Measurements from ENCODE around the gene ARAP1.

The ARAP1 gene

DNA sequence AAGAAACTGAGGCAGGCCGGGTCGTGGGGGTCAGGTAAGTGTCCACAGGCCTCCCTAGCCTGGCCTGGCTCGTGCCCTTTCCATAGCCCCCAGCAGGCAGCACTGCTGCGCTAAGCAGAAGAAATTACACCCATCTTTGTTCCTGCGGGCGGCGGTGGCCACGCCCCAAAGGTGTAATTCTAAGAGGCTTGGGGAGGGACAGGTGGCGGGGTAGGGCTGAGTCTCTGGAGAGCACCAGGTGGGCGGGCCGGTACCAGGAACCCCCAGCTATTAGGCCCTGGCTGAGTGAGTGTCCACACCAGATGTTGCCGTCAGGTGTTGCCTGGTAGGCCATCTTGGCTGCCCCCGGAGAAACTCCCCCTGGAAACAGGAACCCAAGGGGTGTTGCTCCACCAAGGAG is 12.3 kb upstream of the ARAP1 start:
- in situ Hi-C loops (cut with HindIII; ENCODE audit: low sequenced_read_pairs) = no loop called here

DNA sequence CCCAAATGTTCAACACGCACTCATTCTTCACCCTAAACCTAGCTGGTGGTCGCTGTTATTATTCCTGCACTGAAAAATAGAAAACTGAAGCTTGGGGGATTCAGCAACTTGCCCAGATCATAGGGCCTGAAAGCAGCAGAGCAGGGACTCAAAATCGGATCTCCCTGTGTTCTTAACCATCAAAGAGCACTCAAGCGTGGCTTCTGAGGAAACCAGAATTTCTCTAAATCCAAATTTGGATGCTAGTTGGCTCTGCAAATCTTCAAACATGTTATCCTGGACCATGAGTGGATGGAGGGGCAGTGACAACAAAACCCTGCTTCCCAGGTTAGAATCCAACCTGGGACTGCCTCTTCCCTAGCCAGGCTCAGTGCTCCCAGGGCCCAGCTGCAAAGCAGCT is 11.6 kb upstream of the ARAP1 start:
- in situ Hi-C loops (cut with HindIII; ENCODE audit: low sequenced_read_pairs) = no loop called here

DNA sequence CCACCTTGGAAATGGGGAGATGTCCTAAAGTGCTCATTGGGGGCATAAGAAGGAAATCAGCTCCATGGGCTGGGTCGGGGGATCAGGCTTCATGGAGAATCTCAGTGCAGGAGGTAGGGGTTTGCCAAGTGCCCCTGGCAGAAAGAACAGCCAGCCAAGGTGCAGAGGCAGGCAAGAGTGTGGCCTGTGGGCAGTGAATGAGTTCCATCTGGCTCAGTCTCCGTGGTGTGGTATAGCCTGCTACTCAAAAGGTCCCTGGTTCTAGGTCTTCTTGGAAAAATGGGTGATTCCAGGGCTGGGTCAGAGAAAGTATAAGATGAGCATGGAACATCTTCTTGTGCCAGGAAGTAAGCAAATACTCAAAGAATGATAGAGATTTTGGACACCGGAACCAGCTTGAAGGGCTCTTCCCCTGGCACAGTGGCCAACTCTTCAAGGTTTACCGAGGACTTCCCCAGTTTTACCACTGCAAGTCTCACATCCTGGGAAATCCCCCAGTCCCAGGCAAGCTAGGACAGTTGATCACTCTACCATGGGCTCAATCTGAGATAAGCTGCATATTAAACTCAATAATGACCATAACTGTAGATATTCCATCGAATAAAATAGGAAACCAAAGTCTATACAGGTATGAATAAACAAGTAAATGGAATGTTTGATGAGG is 10.6 kb upstream of the ARAP1 start:
- in situ Hi-C loops (cut with HindIII; ENCODE audit: low sequenced_read_pairs) = no loop called here

DNA sequence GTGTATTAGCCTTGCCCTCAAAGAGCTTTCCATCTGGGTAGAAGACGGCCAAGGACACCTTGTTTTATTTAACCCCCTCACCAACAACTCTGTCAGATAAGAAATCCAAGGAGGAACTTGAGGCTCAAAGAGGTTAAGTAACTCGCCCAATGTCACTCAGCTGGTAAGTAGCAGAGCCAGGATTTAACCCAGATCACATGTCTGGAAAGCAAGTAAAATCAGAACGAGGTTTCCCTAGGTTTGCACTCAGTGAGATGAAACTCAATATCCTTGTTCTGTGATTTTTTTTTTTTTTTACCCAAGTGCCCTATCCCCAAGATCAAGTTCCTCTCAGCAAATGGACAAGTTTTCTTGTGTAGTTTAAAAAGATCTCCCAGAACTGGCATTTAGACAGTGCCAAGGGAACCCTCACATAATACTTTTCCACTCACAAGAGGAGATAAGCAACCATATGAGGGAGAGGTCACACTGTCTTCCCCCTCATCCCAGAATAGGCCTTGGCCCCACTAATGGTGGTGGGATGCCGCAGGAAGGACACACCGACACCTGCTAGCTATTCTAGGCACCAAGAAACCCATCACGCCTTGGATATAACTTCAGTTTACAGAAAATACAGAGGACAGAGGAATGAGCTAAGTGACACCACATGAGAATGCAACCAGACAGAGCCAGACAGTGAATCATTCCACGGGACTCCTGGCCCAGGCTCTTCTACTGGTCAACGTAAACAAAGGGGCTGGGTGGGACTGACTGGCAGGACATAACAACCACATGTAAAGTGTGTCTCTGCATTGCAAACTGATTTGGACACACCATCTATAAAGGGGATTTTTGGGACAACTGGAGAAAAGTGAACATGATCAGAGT is 8.6 kb upstream of the ARAP1 start:
- in situ Hi-C loops (cut with HindIII; ENCODE audit: low sequenced_read_pairs) = no loop called here

DNA sequence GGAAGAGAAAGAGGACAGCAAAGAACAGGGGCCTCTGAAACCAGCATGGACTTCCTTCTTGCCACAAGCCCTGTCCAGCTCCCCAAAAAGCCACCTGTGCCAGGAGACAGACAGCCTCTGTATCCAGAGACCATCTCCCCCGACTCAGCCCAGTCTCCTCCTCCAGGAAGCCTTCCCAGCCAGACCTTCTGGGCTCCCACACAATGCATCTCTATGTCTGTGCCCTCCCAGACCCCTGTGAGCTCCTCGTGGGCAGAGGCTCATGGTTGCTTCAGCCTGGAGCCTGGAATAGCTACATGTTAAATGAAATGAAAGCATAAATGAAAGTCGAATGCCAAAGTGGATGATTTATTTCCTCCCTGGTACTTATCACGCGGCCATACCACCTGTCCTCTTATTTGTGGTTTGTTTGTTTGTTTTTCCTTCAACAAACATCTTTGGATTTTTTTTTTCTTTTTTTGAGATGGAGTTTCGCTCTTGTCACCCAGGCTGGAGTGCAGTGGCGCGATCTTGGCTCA is 7.3 kb upstream of the ARAP1 start:
- in situ Hi-C loops (cut with HindIII; ENCODE audit: low sequenced_read_pairs) = loop anchor here (10.0 kb wide), 1 partner anchor 475 kb away; no protein-coding TSS in a partner anchor

DNA sequence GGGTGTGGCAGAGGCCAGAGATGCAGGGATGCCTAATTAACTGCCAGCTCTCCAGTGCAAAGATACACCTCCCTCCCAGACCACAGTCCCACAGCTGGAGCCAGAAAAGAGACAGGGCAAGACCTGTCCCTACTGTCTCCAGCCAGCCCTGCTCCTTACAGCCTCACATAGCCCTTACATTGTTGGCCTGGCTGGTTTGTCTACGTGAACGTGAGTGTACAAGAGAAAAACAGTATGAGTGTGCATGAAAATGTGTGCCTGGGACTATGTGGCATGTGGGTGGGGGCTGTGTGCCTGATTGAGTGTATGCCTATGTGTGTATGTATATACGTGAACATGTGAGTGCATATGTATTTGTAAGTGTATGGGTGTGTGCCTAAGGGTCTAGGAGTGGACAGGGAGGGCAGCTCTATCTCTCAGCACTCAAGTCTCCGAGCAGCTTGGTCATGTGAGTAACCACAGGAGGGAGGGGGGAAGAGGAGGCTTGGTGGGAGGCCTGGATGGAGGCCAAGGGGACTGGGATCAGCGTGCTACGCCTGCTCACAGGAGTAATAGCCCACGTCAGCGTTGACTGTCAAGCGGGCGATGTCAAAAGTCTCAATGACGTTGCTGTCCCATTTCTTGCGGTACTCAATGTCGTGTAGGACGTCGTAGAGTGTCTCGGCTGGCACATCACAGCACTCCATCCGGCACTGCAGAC is 6.6 kb upstream of the ARAP1 start:
- in situ Hi-C loops (cut with HindIII; ENCODE audit: low sequenced_read_pairs) = loop anchor here (10.0 kb wide), 1 partner anchor 476 kb away; no protein-coding TSS in a partner anchor

DNA sequence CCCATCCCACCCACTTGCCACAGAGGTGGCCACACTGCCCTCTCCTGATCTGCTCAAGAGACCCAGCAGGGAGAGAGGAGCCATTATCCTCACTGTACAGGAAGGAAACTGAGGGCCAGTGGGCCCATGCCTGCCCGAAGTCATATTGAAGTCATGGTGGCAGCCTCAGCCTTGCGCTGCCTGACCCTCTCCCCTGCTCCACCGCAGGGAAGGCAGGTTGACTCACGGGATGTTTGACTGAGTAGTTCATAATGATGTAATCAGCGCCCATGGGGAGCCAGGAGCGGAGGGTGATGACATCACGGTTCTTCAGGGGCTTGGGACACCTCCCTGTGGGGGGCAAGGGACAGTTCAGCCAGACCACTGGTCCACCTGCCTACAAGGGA is 6.1 kb upstream of the ARAP1 start:
- in situ Hi-C loops (cut with HindIII; ENCODE audit: low sequenced_read_pairs) = loop anchor here (10.0 kb wide), 1 partner anchor 477 kb away; no protein-coding TSS in a partner anchor

DNA sequence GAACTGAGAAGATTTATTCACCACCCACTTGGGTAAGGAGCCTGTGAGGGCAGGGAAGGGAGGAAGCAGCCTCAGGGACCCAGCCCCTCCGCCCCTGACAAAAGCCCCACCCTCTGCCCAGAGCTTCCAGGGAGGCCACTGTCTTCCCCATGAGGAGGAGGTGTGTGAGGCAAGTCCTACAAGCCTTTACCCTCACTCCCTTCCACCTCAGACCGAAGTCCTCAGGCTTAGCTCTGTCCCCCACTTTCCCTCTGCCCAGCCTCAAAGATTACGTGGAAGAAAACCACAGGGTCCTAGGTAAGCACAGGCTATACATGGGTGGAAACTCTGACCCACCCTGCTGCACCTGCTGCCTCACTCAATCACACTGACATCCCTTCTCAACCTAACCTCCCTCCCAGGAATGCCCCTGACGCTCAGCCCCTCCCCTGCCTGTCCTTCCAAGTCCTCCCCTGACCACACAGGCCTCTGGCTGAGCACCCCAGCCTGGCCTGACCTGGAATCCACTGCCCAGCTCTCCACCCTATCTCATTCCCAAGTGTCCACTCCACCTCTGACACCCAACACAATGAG is 3.6 kb upstream of the ARAP1 start:
- in situ Hi-C loops (cut with HindIII; ENCODE audit: low sequenced_read_pairs) = loop anchor here (10.0 kb wide), 1 partner anchor 479 kb away; no protein-coding TSS in a partner anchor

DNA sequence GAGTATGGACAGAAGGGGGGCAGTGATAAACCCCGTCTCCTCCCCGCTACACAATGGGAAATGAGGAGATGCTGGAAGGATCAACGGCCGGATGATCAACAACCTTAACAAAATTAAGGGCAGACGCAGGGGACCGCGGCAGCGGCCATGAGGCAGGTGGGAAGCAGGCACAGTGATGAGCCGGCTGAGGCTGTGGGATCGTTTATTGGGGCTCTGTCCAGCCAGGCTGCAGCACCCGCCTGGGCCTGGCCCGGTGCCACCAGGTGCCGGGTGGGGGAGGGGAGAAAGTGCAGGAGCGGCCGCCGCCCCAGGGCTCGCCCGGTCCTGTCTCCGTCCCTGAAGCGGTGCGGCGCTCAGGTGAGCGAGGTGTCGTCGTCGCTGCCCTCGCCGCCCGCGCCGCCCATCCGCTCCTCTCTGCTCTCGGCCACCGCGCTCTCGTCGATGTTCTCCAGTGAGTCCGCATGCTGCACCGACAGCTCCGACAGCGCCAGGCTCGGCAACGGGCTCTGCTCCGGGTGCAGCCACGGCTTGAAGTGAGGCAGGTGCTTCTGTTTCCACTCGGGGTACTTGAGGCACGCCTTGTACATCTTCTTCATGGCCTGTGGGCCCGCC is 2.4 kb upstream of the ARAP1 start:
- in situ Hi-C loops (cut with HindIII; ENCODE audit: low sequenced_read_pairs) = loop anchor here (5.0 to 10.0 kb wide), 3 partner anchors 58 to 480 kb away; partner anchors contain the start of gene ATG16L2

DNA sequence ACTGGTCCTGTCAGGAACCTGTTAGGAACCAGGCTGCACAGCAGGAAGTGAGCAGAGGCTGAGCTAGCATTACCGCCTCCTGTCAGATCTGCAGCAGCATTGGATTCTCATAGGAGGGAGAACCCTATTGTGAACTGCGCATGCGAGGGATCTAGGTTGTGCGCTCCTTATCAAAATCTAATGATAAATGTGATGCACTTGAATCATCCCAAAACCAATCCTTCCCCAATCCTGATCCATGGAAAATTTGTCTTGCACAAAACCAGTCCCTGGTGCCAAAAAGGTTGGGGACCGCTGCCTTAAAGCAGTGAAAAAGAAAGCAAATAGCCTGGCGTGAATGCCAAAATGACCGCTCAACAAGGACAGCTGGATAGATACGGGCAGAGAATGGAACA is 1.9 kb upstream of the ARAP1 start:
- in situ Hi-C loops (cut with HindIII; ENCODE audit: low sequenced_read_pairs) = loop anchor here (5.0 to 10.0 kb wide), 3 partner anchors 58 to 481 kb away; partner anchors contain the start of gene ATG16L2

DNA sequence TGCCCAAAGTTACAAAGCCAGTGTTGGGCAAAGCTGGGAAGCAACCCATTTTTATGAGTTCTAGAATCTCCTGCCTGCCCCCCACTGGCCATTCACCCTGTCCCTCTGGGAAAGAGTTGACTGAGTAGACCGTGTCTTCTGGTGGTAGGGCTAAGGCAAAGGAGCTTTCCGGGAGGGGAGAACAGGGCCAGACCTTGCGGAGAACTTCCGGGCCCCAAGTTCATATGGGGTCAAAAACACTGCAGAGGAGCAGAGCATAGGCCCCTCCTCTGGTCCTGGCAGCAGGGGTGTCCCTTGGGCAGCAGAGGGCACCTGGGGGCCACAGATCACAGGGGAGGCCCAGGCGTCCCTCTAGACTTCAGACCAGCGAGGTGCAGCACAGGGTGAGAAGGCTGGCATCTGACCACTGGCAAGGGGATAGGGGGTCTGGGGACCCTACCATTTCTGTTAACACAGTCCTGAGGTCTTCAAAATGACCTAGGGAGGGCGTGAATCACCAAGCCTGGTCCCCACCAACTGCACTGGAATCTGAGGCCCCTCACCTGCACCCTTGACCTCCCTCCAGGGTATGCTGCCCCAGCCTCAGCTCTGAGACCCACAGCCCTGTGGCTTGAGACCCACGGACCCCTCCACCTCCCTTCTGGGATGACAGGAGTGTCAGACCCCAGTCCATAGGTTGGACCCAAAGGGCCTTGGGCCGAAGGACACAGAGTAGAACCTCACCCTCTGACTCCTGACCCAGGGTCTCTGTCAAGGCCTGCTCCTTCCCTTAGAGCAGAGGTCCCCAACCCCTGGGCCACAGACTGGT is 1.3 kb upstream of the ARAP1 start:
- in situ Hi-C loops (cut with HindIII; ENCODE audit: low sequenced_read_pairs) = loop anchor here (5.0 to 10.0 kb wide), 3 partner anchors 59 to 481 kb away; partner anchors contain the start of gene ATG16L2

DNA sequence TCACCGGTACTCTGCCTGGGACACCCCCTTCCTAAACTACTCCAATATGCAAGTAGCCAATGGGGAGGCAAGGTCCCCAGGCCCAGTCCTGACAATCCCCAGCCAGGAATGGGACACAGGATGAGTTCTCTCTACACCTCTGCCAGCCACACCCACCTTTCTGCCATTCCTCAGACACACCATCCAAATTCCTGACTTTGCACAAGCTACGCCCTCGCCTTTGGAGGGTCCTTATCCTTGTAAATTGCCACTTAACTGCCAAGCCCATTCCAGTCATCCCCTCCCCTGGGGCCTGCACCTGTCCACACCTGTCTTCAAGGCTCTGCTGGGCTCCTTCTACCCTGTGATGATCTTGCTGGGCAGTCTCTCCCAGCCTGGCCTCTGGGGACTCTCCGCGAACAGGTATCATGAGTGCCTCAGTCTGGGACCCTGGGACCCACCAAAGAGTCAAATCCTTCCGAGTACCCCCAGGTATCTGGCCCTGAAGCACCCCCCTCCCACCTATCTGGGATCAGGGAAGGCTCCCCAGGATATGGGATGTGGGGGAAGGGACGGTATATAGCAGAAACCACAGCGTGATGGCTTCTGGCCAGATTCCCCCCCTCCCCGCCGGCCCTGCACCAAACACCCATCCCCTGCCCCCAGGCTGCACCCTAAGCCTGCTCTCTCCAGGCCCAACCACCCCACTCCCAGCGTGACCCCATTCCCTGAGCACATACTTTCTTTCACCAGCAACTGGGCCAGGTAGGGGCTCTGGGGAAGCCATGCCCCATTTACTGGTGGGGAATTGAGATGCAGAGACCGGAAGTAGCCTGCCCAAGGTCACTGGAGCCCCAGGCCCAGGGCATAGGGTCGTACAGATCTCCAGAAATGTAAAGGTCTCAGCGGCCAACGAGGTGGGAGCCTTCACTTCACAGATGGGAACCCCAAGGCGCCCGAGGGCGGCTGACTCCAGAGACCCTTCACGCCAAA is 806 bp downstream of the ARAP1 start:
- in situ Hi-C loops (cut with HindIII; ENCODE audit: low sequenced_read_pairs) = loop anchor here (5.0 to 10.0 kb wide), 3 partner anchors 59 to 483 kb away; partner anchors contain the start of gene ATG16L2

DNA sequence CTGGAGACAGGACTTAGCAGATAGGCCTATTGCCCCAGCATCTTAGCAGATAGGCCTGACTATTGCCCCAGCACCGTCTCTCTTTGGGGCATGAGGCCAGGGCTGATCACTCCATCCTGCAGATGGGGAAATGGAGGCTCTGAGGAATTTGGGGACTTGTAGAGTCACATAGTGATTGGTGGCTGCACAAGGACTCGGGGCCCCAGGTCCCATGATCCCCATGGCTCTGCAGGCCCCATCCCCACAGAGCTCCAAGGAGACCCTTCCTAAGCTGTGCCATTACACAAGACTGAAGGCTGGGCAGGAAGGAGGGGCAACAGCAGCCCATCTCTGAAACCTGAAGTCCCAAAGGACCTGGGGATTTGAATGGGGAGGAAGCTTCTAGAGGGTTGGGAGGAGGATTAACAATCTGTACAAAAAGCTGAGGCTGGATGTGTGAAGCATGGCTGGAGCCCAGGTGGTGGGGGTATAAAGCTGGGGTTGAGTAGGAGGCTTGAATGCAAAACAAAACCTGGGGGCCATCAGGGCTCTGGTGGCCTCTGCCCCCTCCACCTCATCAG is 1.6 kb downstream of the ARAP1 start:
- in situ Hi-C loops (cut with HindIII; ENCODE audit: low sequenced_read_pairs) = loop anchor here (5.0 to 10.0 kb wide), 3 partner anchors 58 to 484 kb away; partner anchors contain the start of gene ATG16L2

DNA sequence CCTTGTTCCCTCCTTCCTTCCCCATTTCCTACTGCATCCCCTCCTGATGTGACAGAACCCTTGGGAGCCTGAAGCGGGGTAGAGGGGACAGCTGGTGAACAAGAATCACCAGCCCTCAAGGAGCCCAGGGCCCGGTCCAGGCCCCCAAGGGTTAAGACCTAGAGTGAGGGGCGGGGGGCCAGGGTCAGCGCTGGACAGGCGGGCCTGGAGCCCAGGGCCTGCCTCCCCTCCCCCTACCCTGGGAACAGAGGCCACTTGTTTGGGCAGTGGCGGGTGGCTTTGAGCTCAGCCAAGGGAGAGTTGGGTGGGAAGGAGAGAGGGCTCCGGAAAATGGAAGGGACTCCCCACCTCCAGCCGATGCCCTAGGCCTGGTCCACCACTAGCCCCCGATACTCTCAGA is 2.1 kb downstream of the ARAP1 start:
- in situ Hi-C loops (cut with HindIII; ENCODE audit: low sequenced_read_pairs) = loop anchor here (5.0 to 10.0 kb wide), 3 partner anchors 58 to 485 kb away; partner anchors contain the start of gene ATG16L2

DNA sequence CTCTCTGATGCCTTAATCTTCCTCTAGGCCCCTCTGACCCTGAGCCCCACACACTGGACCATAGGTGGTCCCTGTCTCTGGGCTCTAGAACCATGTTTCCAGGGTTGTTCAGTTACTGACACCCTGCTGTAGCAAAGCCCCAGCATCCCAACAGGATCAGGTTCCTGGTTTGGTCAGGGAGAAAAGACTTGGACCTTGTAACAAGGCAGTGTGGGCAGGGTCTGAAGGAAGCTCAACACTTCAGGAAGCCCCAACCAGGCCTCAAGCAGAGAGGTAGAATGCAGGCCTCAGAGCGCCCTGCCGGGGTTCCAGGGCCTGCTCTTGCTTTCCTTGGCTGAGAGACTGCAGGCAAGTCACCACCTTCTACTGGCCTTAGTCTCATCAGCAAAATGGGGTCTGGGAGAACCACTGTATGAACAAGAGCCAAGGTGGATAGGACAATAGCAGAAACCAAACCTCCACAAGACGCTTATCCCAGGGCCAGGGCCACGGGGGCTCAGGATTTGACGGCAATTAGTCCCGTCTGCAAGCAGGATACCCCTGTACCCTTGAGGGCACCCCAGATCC is 4.8 kb downstream of the ARAP1 start:
- in situ Hi-C loops (cut with HindIII; ENCODE audit: low sequenced_read_pairs) = no loop called here

DNA sequence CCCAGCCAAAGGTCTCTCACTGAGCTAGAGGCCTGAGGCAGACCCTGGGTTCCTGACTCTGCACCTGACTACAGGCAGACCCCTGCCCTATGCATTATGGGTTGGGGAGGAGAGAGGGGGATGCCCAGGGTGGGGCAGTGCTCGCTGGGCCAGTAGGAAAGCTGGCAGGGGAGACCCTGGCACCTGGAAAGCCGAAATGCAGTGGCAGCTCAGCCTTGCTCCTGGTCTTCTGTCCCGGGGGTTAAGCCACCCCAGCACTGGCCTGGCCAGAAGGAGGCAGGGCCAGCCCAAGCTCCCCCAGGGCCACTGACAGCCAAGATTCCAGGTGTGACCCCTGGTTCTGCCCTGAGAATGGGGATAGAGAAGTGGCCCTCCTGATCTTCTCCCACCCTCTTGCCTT is 5.4 kb downstream of the ARAP1 start:
- in situ Hi-C loops (cut with HindIII; ENCODE audit: low sequenced_read_pairs) = no loop called here

DNA sequence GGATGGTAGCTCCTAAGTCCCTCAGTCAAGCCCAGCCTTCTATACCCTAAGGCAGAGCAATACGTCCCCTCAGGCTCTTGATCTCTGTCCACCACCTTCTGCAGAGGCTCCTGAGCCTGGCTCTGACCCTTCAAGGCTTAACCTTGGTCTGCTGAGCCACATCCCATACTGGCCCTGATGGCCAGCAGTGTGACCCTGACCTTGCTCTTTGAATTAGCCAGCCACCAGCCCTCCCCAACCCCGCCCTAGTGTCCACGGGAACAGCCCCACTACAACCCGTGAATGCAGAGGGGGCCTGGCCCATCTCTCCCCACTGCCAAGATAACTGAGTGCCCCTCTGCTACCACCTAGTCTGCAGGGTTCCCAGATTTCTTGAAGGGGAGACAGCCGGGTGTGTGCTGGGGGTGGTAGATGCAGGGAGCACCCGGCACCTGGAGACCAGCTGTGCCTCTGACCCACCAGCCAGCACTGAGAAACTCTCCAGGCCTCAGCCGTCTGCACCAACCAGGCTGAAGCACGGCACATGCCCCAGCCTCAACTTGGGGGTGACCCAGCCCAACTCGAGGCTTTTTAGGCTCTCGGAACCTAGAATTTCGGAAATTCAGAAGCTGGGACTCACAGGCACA is 6.2 kb downstream of the ARAP1 start:
- in situ Hi-C loops (cut with HindIII; ENCODE audit: low sequenced_read_pairs) = no loop called here

Measured in endothelial cell of hepatic sinusoid (primary cell).